T follicular helper cell (primary cell): ENCODE results near the gene LGALS1.

Experiments used
- DNase-seq: peaks from one replicate; pipeline ENCODE4 v3.0.0-alpha.2; 2020; ENCODE audit warnings: low read depth

Gene LGALS1

DNA sequence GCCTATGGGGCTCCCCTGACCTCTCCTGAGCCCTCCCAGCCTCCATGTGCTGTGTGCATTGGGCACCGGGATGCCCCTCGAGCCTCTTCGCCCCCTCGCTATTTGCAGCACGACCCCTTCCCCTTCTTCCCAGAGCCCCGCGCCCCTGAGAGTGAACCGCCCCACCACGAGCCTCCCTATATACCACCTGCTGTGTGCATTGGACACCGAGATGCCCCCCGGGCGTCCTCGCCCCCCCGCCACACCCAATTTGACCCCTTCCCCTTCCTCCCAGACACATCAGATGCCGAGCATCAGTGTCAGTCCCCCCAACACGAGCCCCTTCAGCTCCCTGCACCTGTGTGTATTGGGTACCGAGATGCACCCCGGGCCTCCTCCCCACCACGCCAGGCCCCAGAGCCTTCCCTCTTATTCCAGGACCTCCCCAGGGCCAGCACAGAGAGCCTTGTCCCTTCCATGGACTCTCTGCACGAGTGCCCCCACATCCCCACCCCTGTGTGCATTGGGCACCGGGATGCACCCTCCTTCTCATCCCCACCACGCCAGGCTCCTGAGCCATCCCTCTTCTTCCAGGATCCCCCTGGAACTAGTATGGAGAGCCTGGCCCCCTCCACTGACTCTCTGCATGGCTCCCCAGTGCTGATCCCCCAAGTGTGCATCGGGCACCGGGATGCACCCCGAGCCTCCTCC is 50.3 kb downstream of the LGALS1 start:
- DNase-seq = no peak

DNA sequence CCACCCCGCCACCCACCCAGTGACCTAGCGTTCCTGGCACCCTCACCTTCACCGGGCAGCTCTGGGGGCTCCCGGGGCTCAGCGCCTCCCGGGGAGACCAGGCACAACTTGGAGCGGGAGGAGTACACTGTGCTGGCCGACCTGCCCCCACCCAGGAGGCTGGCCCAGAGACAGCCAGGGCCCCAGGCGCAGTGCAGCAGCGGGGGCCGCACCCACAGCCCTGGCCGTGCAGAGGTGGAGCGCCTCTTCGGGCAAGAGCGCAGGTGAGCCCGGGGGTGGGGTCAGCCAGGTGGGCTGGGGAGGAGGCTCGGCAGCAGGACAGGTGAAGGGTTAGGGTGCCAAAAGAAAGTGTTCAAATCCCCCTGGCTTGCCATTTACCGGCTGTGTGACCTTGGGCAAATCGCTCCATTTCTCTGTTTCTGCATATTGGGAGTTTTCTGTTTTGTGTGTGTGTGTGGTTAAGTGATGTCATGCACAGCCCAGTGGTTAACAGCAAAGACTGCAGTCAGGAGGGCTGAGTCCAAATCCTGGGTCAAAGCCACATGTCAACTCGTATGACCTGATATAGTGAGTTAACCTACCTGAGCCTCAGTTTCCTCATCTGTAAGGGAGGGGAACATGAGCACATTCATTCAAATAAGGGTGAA is 50.9 kb downstream of the LGALS1 start:
- DNase-seq = no peak

DNA sequence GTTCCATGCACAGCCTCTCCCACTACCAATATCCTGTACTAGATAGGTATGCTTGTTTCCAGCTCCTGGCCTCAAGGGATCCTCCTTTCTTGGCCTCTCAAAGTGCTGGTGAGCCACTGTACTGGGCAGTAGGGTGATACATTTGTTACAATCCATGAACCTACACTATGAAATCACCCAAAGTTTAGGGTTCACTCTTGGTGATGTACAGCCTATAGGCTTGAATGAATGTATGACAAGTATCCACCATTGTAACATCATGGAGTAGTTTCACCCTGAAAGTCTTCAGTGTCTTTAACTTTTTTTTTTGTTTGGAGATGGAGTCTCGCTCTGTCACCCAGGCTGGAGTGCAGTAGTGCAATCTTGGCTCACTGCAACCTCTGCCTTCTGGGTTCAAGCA is 53.2 kb downstream of the LGALS1 start:
- no peak for DNase-seq
